ENCODE results near the gene ERCC4.

Gene ERCC4

DNA sequence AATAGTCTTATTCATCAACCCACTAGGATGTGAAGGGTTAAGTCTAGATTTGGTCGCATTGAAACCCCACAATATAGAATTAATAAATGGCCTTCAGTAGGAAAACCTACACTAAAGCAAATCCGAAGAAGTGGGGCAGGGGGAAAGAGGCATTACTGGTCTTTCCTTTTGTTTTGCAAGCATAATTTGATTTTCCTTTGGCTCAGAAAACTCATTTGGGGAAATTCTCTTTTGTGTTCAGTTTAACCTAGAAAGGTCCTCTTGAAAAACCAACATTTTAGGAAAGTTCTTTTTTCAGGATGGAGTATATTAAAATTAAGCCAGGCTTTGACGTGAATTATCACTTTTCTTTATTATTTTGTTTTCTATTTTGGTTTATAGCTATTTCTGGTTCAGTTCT lies 31.7 kb downstream of the ERCC4 start:
- Histone ChIP-seq H3K4me1 (ENCODE audit: insufficient read depth, low read length) (peaks cover 5% of the 10 kb centered on the region), H3K4me3 (ENCODE audit: low read depth in 1 of 2, low read length in 2 of 2) (no peak overlapping the region), H3K36me3 (ENCODE audit: insufficient read depth, low read length) (peaks cover 15% of the 10 kb centered on the region), H3K9me3 (ENCODE audit: low read length) (no peaks in the 10 kb centered on the region), H3K27me3 (ENCODE audit: control insufficient read depth in 1 of 2, insufficient read depth in 2 of 2, low read length in 2 of 2) (no peaks in the 10 kb centered on the region), H3K9ac (ENCODE audit: low read length) (no peak overlapping the region), H3K27ac (ENCODE audit: low read depth, low read length) (no peak overlapping the region)

DNA sequence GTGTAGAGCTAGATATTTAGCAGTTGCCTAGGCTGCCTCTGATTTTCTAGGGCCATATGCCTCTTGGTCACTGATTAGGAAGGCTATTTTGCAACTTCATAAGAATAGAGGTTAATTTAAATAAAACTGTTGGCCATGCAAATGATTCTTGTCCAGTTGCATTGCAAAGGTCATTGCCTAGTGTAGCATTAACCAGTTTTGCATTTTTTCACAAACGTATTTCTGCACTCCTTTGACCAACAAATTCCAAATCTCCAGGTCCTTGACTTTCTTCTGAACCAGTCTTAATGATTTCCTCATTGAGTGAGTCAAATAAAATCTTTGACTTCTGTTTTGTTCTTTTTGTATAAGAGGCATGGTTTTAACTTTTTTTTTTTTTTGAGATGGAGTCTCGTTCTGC lies 33.5 kb downstream of the ERCC4 start:
- peaks cover 4% of the 10 kb centered on the region for H3K36me3 ChIP-seq (ENCODE audit: insufficient read depth, low read length)
- H3K4me3 ChIP-seq (ENCODE audit: low read depth in 1 of 2, low read length in 2 of 2) = no peak overlapping the region

DNA sequence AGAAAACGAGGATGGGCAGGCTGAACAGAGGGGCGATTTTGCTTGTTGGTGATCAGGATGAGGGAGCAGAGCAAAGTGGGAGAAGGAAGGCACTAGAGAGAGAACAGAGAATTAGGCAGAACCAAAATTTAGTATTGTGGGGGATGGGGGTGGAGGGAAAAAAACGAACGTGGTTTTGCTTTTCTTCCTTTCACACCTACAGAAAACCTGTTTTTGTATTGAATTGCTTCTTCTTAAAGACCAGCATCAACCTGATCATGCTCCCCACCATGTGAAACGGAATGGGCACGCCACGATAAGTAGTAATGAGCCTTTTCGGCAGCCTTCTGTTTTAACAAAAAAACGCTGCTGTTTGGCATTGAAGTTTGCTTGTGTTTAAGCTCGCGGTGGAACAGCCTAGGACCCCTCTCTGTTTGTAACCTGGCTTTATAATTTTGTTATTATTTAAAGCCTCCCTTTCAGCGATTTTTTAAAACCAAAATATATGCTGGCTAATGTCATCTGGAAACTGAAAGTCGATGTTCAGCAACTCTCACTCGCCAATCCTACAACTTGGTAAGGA lies 36.8 kb downstream of the ERCC4 start:
- Histone ChIP-seq H3K4me3 (ENCODE audit: low read depth in 1 of 2, low read length in 2 of 2) (peak overlapping the region; percentile 10 to 29), H3K9me3 (ENCODE audit: low read length) (no peaks in the 10 kb centered on the region)

More for the DNA sequence above, 33.5 kb downstream of the ERCC4 start:
- Histone ChIP-seq H3K27me3 (ENCODE audit: control insufficient read depth in 1 of 2, insufficient read depth in 2 of 2, low read length in 2 of 2) (no peaks in the 10 kb centered on the region), H3K27ac (ENCODE audit: low read depth, low read length) (no peak overlapping the region), H3K9me3 (ENCODE audit: low read length) (no peaks in the 10 kb centered on the region), H3K9ac (ENCODE audit: low read length) (no peak overlapping the region), H3K4me1 (ENCODE audit: insufficient read depth, low read length) (peaks cover 5% of the 10 kb centered on the region)

DNA sequence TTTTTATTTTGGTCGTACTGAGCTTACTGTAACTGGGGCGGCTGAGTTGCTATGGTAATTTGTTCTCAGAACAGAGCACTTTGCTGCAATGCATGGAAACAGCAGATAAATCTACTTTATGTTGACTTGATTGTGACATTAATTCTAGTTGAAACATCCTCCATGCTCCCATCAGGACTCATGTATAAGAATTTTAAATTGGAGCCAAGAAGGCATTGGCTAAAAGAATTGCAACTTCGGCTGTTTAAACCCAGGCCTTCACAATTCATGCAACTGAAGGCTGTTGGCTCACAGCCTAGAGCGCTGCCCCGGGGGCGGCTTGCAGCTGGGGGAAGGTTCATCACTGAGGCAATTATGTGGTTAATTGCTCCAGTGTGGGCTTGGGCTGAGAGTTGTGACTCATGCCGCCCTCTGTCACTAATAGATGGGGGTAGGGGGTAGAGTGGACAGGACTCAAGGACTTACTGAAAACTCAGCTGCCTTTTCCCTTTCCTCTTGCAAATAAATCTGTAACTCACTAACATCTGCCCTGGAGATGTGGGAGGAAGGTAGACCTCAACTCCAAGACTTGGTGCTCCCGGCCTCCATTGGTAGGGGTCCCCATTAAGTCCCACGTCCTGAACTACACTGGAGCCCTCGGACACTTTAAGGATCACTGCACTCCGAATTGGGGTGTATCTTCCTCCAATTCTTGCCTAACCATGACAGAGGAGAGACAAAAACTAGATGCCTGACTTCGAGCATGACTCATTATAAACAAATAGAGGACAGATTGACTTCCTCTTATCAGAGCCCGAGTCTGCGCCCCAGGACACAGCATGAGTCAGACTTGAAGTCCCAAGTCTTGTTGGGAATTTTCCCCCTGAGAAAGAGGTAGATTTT lies 37.5 kb downstream of the ERCC4 start:
- H3K4me3 ChIP-seq (ENCODE audit: low read depth in 1 of 2, low read length in 2 of 2) = peak overlapping the region in 1 of 2 donors; percentile 29
- no peaks in the 10 kb centered on the region for H3K27me3 ChIP-seq (ENCODE audit: control insufficient read depth in 1 of 2, insufficient read depth in 2 of 2, low read length in 2 of 2)
- no peak overlapping the region for H3K27ac ChIP-seq (ENCODE audit: low read depth, low read length)
- peaks cover 5% of the 10 kb centered on the region for H3K4me1 ChIP-seq (ENCODE audit: insufficient read depth, low read length)
- H3K9me3 ChIP-seq (ENCODE audit: low read length) = no peaks in the 10 kb centered on the region
- H3K36me3 ChIP-seq (ENCODE audit: insufficient read depth, low read length) = no peaks in the 10 kb centered on the region
- no peak overlapping the region for H3K9ac ChIP-seq (ENCODE audit: low read length)

More for the DNA sequence above, 36.8 kb downstream of the ERCC4 start:
- no peak overlapping the region for H3K9ac ChIP-seq (ENCODE audit: low read length)
- H3K27me3 ChIP-seq (ENCODE audit: control insufficient read depth in 1 of 2, insufficient read depth in 2 of 2, low read length in 2 of 2) = no peaks in the 10 kb centered on the region
- H3K27ac ChIP-seq (ENCODE audit: low read depth, low read length) = no peak overlapping the region
- peaks cover 5% of the 10 kb centered on the region for H3K4me1 ChIP-seq (ENCODE audit: insufficient read depth, low read length)
- H3K36me3 ChIP-seq (ENCODE audit: insufficient read depth, low read length) = no peaks in the 10 kb centered on the region

DNA sequence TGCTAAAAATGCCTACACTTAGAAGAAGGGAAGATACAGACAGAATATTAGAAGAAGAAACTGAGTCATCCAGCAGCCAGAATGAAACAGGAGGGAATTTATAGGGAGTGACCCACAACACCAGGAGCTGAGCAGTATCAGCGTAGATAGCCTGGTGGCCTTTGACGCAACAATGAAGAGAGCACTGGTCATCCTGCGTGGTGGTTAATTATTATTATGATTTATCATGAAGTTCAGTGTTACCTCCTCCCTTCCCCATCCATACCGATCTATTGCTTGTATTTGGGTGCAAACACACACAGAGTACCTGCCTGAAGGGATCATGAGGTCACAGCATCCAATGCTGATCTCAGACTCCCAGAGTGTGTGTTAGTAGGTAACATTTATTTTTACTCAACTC lies 38.5 kb downstream of the ERCC4 start:
- Histone ChIP-seq H3K36me3 (ENCODE audit: insufficient read depth, low read length) (no peaks in the 10 kb centered on the region), H3K9ac (ENCODE audit: low read length) (no peak overlapping the region), H3K27ac (ENCODE audit: low read depth, low read length) (no peak overlapping the region), H3K4me1 (ENCODE audit: insufficient read depth, low read length) (peaks cover 5% of the 10 kb centered on the region), H3K4me3 (ENCODE audit: low read depth in 1 of 2, low read length in 2 of 2) (no peak overlapping the region), H3K9me3 (ENCODE audit: low read length) (no peaks in the 10 kb centered on the region), H3K27me3 (ENCODE audit: control insufficient read depth in 1 of 2, insufficient read depth in 2 of 2, low read length in 2 of 2) (no peaks in the 10 kb centered on the region)

DNA sequence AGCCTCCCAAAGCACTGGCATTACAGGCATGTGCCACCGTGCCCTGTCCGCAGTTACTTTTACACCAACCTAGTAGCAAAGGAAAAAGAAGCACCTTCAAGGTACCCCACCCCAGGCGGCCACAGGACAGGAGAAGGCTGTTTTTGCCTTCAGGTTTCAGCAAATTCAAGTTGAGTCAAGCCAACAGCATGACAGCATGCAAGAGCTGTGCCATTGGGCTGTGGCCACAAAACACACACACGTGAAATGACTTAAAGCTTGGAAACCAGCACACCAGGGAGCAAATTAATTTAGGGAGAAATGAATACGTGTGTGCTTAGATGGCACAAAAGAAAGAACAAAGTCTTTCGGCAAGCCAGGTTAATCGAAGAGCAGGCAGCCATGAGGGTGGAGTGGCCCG lies 39.7 kb downstream of the ERCC4 start:
- Histone ChIP-seq H3K9me3 (ENCODE audit: low read length) (no peaks in the 10 kb centered on the region), H3K27ac (ENCODE audit: low read depth, low read length) (no peak overlapping the region), H3K4me3 (ENCODE audit: low read depth in 1 of 2, low read length in 2 of 2) (no peak overlapping the region)

DNA sequence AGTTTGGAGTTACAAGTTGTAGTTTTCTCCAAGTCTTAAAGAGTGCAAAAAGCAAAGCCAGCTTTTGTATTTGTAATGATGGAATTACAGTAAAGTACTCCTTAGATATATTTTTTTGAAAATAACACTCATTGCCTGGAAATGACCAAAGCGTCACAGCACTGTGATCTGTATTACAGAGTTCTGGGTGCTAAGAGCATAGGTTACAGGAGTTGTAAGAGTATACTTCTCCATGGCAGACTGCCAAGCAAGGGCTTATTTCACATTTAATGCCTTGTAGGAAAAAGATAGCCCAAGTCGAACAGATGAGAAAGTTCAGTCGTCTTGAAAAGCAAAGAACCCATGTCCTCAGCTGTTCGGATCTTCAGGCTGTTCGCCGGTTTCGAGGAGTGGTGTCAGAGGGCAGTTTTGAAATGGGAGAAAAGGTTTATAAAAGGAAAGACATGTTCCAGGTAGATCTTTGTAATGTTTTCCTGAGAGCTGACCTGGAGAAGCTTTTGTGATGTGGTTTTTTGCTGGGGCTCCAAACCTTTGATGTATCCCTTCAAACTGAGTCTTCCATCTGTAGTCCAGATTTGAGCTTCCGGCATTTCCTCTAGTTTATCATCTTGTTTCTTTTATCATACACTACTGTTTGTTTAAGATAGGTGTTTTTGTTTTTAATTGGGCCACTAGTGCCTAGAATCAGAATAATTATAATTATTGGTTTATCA lies 41.3 kb downstream of the ERCC4 start:
- H3K4me3 ChIP-seq (ENCODE audit: low read depth in 1 of 2, low read length in 2 of 2) = no peak overlapping the region
- no peaks in the 10 kb centered on the region for H3K36me3 ChIP-seq (ENCODE audit: insufficient read depth, low read length)
- peaks cover 3% of the 10 kb centered on the region for H3K4me1 ChIP-seq (ENCODE audit: insufficient read depth, low read length)
- no peaks in the 10 kb centered on the region for H3K9me3 ChIP-seq (ENCODE audit: low read length)
- H3K9ac ChIP-seq (ENCODE audit: low read length) = no peak overlapping the region
- H3K27me3 ChIP-seq (ENCODE audit: control insufficient read depth in 1 of 2, insufficient read depth in 2 of 2, low read length in 2 of 2) = no peaks in the 10 kb centered on the region
- no peak overlapping the region for H3K27ac ChIP-seq (ENCODE audit: low read depth, low read length)

More for the DNA sequence above, 39.7 kb downstream of the ERCC4 start:
- peaks cover 5% of the 10 kb centered on the region for H3K4me1 ChIP-seq (ENCODE audit: insufficient read depth, low read length)
- H3K27me3 ChIP-seq (ENCODE audit: control insufficient read depth in 1 of 2, insufficient read depth in 2 of 2, low read length in 2 of 2) = no peaks in the 10 kb centered on the region
- no peaks in the 10 kb centered on the region for H3K36me3 ChIP-seq (ENCODE audit: insufficient read depth, low read length)
- no peak overlapping the region for H3K9ac ChIP-seq (ENCODE audit: low read length)

DNA sequence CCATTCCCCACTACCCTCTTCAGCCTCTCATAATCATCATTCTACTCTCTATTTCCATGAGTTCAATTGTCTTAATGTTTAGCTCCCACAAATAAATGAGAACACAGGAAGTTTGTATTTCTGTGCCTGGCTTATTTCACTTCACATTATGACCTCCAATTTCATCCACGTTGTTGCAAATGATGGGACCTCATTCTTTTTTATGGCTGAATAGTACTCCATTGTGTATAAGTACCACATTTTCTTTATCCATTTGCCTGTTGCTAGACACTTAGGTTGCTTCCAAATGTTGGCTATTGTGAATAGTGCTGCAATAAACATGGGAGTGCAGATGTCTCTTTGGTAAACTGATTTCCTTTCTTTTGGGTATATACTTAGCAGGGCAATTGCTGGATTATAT lies 42.3 kb downstream of the ERCC4 start:
- Histone ChIP-seq H3K27me3 (ENCODE audit: control insufficient read depth in 1 of 2, insufficient read depth in 2 of 2, low read length in 2 of 2) (no peaks in the 10 kb centered on the region), H3K4me3 (ENCODE audit: low read depth in 1 of 2, low read length in 2 of 2) (no peak overlapping the region), H3K36me3 (ENCODE audit: insufficient read depth, low read length) (no peaks in the 10 kb centered on the region), H3K9ac (ENCODE audit: low read length) (no peak overlapping the region), H3K27ac (ENCODE audit: low read depth, low read length) (no peak overlapping the region), H3K4me1 (ENCODE audit: insufficient read depth, low read length) (no peaks in the 10 kb centered on the region), H3K9me3 (ENCODE audit: low read length) (no peaks in the 10 kb centered on the region)

DNA sequence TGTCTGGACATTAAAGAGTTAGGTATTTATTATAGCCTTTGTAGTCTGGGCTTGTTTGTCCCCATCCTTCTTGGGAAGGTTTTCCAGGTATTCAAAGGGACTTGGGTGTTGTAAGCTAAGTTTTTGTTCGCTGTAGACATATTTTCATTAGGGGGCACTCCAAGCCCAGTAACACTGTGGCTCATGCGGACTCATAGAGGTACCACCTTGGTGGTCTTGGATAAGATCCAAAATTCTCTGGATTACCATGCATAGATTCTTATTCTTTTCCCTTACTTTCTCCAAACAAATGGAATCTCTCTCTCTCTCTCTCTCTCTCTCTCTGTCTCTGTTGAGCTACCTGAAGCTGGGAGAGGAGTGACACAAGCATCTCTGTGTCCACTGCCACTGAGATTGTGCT lies 48.9 kb downstream of the ERCC4 start:
- Histone ChIP-seq H3K4me1 (ENCODE audit: insufficient read depth, low read length) (no peaks in the 10 kb centered on the region), H3K36me3 (ENCODE audit: insufficient read depth, low read length) (no peaks in the 10 kb centered on the region), H3K9ac (ENCODE audit: low read length) (no peak overlapping the region), H3K9me3 (ENCODE audit: low read length) (no peaks in the 10 kb centered on the region), H3K27me3 (ENCODE audit: control insufficient read depth in 1 of 2, insufficient read depth in 2 of 2, low read length in 2 of 2) (peaks cover 0 to 3% of the 10 kb centered on the region in 2 donors), H3K27ac (ENCODE audit: low read depth, low read length) (no peak overlapping the region), H3K4me3 (ENCODE audit: low read depth in 1 of 2, low read length in 2 of 2) (no peak overlapping the region)

DNA sequence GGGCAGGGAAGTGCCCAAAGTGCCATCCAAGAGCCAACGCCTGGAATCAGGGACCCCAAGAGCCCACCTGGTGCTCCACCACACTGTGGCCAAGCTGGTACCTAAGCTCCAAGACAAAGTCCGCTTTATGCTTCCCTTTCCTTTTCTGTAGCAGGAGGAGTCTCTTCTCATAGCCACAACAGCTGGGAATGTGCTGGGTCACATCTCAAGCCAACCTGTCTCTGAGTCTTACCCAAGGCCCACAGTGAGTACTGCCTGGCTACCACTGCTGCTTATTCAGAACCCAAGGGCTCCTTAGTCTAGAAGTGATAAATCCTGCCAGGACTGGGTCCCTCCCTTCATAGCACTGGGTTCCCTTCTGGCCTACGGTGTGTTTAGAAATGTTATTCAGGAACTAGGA lies 49.8 kb downstream of the ERCC4 start:
- Histone ChIP-seq H3K9ac (ENCODE audit: low read length) (no peak overlapping the region), H3K27ac (ENCODE audit: low read depth, low read length) (no peak overlapping the region), H3K4me1 (ENCODE audit: insufficient read depth, low read length) (no peaks in the 10 kb centered on the region), H3K9me3 (ENCODE audit: low read length) (no peaks in the 10 kb centered on the region), H3K27me3 (ENCODE audit: control insufficient read depth in 1 of 2, insufficient read depth in 2 of 2, low read length in 2 of 2) (peaks cover 0 to 3% of the 10 kb centered on the region in 2 donors), H3K4me3 (ENCODE audit: low read depth in 1 of 2, low read length in 2 of 2) (no peak overlapping the region), H3K36me3 (ENCODE audit: insufficient read depth, low read length) (no peaks in the 10 kb centered on the region)

DNA sequence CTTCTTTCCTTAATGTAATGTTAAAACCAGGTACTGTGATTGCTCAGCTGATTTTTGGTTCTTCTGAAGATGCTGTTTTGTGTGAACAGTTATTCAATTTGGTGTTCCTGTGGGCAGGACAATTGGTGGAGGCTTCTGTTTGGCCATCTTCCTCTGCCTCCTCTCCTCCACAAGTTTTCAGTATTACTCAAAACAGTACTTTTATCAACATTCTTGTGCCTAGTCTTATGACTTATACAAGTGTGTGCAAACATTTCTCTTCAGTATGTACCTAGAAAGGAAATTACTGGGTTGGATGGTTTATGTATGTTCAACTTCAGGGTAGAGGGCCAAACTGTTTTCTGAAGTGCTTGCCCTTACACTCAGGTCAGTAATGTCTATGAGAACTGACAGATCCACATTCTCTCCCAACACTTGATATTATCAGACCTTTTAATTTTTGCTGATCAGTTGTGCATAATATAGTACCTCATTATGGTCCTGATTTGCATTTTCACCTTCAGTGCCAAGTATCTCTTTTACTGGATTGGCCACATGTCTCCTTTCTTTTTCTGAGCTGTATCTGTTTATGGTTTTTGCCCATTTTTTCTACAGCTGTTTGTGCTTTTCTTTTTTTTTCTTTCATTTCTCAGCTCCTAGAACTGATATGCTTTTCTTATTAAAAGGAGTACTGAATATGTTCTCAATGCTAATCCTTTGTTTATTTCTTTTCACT lies 50.9 kb downstream of the ERCC4 start:
- no peak overlapping the region for H3K4me3 ChIP-seq (ENCODE audit: low read depth in 1 of 2, low read length in 2 of 2)
- no peak overlapping the region for H3K27ac ChIP-seq (ENCODE audit: low read depth, low read length)
- H3K4me1 ChIP-seq (ENCODE audit: insufficient read depth, low read length) = no peaks in the 10 kb centered on the region
- no peaks in the 10 kb centered on the region for H3K36me3 ChIP-seq (ENCODE audit: insufficient read depth, low read length)
- H3K9me3 ChIP-seq (ENCODE audit: low read length) = no peaks in the 10 kb centered on the region
- H3K9ac ChIP-seq (ENCODE audit: low read length) = no peak overlapping the region
- H3K27me3 ChIP-seq (ENCODE audit: control insufficient read depth in 1 of 2, insufficient read depth in 2 of 2, low read length in 2 of 2) = peaks cover 0 to 3% of the 10 kb centered on the region in 2 donors

Data from muscle layer of colon (tissue), 2 donors.